ENCODE data around the gene CYB561A3. TPM values are rescaled to one million over a fixed set of nuclear protein-coding genes. Genes with fewer than 3 reads are reported as not detected.

The CYB561A3 gene
- total RNA-seq, 1 donor = 62.5 TPM

DNA sequence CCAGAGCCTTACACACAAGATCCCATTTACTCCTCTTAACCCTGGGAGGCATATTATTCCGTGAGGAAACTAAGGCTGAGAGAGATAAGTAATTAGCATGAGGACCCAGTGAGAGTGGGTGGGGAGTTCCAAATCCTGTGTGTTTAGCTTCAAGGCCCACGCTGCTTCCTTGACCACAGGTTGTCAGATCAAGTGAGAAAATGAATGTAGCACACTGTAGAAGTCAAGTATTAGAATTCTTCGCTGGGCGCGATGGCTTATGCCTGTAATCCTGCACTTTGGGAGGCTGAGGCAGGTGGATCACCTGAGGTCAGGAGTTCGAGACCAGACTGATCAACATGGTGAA, 3.8 kb downstream of the CYB561A3 start:
- no peak overlapping the region for H3K4me3 ChIP-seq (ENCODE audit: low read depth, low read length)
- no peak for DNase-seq (ENCODE audit: low read depth)
- TF ChIP-seq, protein P1, sequence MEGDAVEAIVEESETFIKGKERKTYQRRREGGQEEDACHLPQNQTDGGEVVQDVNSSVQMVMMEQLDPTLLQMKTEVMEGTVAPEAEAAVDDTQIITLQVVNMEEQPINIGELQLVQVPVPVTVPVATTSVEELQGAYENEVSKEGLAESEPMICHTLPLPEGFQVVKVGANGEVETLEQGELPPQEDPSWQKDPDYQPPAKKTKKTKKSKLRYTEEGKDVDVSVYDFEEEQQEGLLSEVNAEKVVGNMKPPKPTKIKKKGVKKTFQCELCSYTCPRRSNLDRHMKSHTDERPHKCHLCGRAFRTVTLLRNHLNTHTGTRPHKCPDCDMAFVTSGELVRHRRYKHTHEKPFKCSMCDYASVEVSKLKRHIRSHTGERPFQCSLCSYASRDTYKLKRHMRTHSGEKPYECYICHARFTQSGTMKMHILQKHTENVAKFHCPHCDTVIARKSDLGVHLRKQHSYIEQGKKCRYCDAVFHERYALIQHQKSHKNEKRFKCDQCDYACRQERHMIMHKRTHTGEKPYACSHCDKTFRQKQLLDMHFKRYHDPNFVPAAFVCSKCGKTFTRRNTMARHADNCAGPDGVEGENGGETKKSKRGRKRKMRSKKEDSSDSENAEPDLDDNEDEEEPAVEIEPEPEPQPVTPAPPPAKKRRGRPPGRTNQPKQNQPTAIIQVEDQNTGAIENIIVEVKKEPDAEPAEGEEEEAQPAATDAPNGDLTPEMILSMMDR (IDR thresholded peaks at IDR 0.05; ENCODE audit: insufficient read depth, low read length) = no peak

DNA sequence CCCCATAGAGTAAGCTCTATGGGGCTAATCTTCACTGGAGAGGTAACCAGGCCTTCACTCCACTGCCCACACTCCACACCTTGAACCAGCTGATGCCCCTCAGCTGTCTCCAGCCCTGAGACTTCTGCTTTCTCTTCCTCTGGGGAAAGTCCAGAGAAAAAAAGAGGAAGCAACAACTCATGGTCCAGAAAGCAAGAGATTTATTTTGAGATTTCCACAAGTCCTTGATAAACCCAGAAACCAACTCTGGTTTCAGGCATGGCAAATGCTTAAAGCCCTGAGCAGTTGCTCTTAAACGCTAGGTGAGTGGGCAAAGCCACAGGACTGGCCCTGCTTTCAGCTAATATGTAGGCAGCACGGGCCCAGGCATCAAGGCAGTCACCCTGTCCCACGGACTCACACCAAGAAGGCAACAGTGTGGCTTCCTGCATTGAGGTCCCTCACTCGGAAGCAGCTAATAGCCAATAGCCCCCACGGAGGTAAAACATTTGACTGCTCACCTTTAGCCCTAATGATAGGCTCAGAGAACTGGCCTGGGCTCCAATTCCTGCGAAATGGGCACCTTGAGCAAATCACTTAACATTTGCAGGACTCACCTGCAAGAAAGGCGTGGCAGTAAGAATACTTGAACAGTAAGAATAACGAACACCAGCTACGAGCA, 4.3 kb downstream of the CYB561A3 start:
- no peak for DNase-seq (ENCODE audit: low read depth)
- TF ChIP-seq, protein P1 (IDR thresholded peaks at IDR 0.05; ENCODE audit: insufficient read depth, low read length) = no peak
- no peak overlapping the region for H3K4me3 ChIP-seq (ENCODE audit: low read depth, low read length)

DNA sequence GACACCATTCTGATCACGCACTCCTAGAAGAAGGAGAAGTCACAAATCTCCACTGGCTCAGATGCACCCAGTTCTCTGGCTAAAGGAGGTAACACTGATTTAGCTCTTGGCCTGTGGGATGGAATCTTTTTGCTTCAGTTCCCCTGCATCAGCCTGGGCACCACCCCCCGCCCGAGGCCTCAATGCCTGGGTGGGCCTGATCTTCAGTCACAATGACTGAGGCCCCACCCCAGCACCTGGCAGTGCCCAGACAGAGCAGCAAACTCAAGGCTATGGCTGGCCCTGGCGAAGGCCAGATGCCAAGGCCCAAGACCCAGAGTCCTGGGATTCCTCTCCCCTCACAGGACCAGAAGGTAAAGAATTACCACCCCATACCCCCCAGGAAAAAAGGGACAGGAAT, 5.0 kb downstream of the CYB561A3 start:
- TF ChIP-seq, protein P1 (IDR thresholded peaks at IDR 0.05; ENCODE audit: insufficient read depth, low read length) = no peak
- no peak overlapping the region for H3K4me3 ChIP-seq (ENCODE audit: low read depth, low read length)
- no peak for DNase-seq (ENCODE audit: low read depth)

DNA sequence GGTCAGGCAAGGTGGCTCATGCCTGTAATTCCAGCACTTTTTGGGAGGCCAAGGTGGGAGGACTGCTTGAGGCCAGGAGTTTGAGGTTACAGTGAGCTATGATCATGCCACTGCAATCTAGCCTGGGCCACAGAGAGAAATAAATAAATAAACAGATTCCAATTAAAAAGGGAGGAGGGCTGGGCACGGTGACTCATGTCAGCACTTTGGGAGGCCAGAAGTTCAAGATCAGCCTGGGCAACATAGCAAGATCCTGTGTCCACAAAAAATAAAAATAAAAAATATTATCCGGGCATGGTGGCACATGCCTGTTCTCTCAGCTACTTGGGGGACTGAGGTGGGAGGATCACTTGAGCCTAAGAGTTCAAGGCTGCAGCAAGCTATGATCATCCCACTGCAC, 7.5 kb downstream of the CYB561A3 start:
- TF ChIP-seq, protein P1 (IDR thresholded peaks at IDR 0.05; ENCODE audit: insufficient read depth, low read length) = no peak
- H3K4me3 ChIP-seq (ENCODE audit: low read depth, low read length) = no peak overlapping the region
- DNase-seq (ENCODE audit: low read depth) = no peak

DNA sequence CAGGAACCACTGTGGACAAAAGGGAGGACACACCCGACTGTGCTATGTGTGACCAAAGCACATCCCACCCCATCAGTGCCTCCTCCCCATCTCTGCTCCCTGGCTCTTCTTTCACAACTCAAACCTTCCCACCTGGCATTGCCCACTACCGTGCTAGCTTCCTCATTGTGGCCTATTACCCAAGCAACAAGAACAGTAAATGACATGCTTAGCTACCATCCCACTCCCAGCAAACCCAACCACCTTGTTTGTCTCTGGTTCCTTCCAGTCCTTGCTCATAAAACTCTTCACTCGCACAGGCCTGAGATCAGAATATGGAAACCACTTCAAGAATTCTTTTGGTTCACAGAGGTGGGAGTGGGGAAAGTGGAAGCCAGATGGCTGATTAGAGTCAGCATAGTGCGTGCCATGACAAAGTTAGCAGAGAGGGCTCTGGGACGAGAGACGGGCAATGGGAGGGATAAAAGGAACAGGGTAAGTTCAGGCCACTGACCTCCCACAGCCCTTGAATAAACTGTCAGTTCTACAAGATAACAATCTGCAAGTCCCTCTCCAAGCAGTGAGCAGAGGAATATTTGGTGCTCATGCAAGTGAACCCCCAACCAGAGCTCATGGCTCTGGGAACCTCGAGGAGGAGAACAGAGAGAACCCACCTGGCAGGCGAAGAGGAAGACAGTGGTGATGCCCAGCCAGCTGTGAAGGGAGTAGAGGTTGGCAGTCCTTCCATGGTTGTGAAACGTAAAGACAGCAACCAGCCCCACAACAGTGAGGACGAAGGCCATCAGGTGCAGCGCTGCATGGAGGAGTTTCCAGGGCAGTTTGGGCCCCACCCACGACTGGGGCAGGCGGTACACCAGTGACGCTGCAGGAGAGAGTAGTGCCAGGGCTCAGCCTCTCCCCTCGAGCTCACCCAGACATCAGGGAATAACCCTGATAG, 8.3 kb downstream of the CYB561A3 start:
- H3K4me3 ChIP-seq (ENCODE audit: low read depth, low read length) = no peak overlapping the region
- no peak for DNase-seq (ENCODE audit: low read depth)
- TF ChIP-seq, protein P1 (IDR thresholded peaks at IDR 0.05; ENCODE audit: insufficient read depth, low read length) = no peak

DNA sequence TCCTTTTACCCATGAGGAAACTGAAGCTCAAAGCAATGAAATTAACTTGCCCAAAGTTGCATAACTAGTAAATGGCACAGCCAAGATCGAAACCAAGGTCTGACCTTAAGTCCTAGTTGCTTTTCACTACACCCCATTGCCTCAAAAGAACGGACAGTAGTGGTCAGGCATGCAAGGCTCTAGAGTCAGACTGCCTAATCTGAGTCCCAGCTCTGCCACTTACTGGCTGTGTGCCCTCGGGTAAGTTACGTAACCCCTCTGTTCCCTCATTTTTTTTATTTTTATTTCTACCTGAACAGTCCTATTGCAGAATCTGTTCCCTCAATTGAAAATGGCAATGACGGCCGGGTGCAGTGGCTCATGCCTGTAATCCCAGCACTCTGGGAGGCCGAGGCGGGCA, 9.6 kb downstream of the CYB561A3 start:
- no peak overlapping the region for H3K4me3 ChIP-seq (ENCODE audit: low read depth, low read length)
- TF ChIP-seq, protein P1 (IDR thresholded peaks at IDR 0.05; ENCODE audit: insufficient read depth, low read length) = no peak

More for the DNA sequence above, 9.6 kb downstream of the CYB561A3 start:
- DNase-seq (ENCODE audit: low read depth) = no peak

All from fibroblast of the aortic adventitia (primary cell).